Progenitor cell of endocrine pancreas (in vitro differentiated cells): ENCODE results near the gene LAMB1. TPM values are rescaled to one million over a fixed set of nuclear protein-coding genes. Genes with fewer than 3 reads are reported as not detected.

Source experiments
- DNase-seq: peaks from one replicate; pipeline ENCODE4 v3.0.0; 2021; ENCODE audit warnings: low spot score; ENCODE audit not compliant: unreplicated experiment
- H3K27ac Mint-ChIP-seq: 2 replicates; pipeline ENCODE4 v1.8.0; 2021; ENCODE audit warnings: mild to moderate bottlenecking, moderate library complexity, mixed read lengths
- H3K27me3 Mint-ChIP-seq: 2 replicates; pipeline ENCODE4 v1.8.0; 2021; ENCODE audit warnings: mixed read lengths
- H3K36me3 Mint-ChIP-seq: 2 replicates; pipeline ENCODE4 v1.8.0; 2022; ENCODE audit warnings: mixed read lengths; ENCODE audit not compliant: insufficient read depth
- H3K4me1 Mint-ChIP-seq: 2 replicates; pipeline ENCODE4 v1.8.0; 2021; ENCODE audit warnings: low read depth, mixed read lengths
- H3K4me3 Mint-ChIP-seq: 2 replicates; pipeline ENCODE4 v1.8.0; 2021; ENCODE audit warnings: low read depth, mild to moderate bottlenecking, moderate library complexity, mixed read lengths
- H3K9me3 Mint-ChIP-seq: 2 replicates; pipeline ENCODE4 v1.8.0; 2021; ENCODE audit warnings: low read depth, mixed read lengths
- CTCF ChIP-seq: fragments of 200-600 bp; sonication (generic); IDR thresholded peaks from one replicate; pipeline ENCODE4 v1.5.0; 2021; ENCODE audit warnings: antibody characterized with exemption, mild to moderate bottlenecking; ENCODE audit not compliant: unreplicated experiment
- total RNA-seq: library from RNA; stranded (reverse); gene quantifications from 2 replicates; pipeline ENCODE4 v1.2.1, GENCODE V29; 2021

LAMB1 gene
- total RNA-seq, 1 donor from 2014 or later: 275 TPM

GRCh38 chr7:107943018-107943417 lies 59.9 kb downstream of the LAMB1 start:
- TF ChIP-seq CTCF: no peak
- H3K36me3 Mint-ChIP-seq: peaks cover 39% of the 10 kb centered on the region

GRCh38 chr7:107940951-107941350 lies 62.0 kb downstream of the LAMB1 start:
- no peak for TF ChIP-seq CTCF
- H3K36me3 Mint-ChIP-seq: peaks cover 38% of the 10 kb centered on the region
- no peaks in the 10 kb centered on the region for H3K27me3 Mint-ChIP-seq

More at GRCh38 chr7:107943018-107943417, 59.9 kb downstream of the LAMB1 start:
- Mint-ChIP-seq H3K4me1 (no peaks in the 10 kb centered on the region), H3K27me3 (no peaks in the 10 kb centered on the region), H3K4me3 (no peak overlapping the region), H3K9me3 (no peaks in the 10 kb centered on the region), H3K27ac (no peak overlapping the region)
- DNase-seq: no peak

GRCh38 chr7:107939573-107940489 lies 63.1 kb downstream of the LAMB1 start:
- H3K27ac Mint-ChIP-seq: peak overlapping the region; percentile 22

More at GRCh38 chr7:107940951-107941350, 62.0 kb downstream of the LAMB1 start:
- Mint-ChIP-seq H3K27ac (no peak overlapping the region), H3K4me1 (no peaks in the 10 kb centered on the region), H3K9me3 (no peaks in the 10 kb centered on the region), H3K4me3 (no peak overlapping the region)
- no peak for DNase-seq

GRCh38 chr7:107938456-107939250 lies 64.3 kb downstream of the LAMB1 start:
- Mint-ChIP-seq H3K27ac (no peak overlapping the region), H3K27me3 (no peaks in the 10 kb centered on the region), H3K36me3 (peaks cover 30% of the 10 kb centered on the region), H3K4me1 (peaks cover 2% of the 10 kb centered on the region), H3K9me3 (no peaks in the 10 kb centered on the region), H3K4me3 (no peak overlapping the region)
- no peak for DNase-seq
- TF ChIP-seq CTCF: no peak

More at GRCh38 chr7:107939573-107940489, 63.1 kb downstream of the LAMB1 start:
- H3K27me3 Mint-ChIP-seq: no peaks in the 10 kb centered on the region
- DNase-seq: no peak
- H3K9me3 Mint-ChIP-seq: no peaks in the 10 kb centered on the region
- no peak overlapping the region for H3K4me3 Mint-ChIP-seq
- peaks cover 35% of the 10 kb centered on the region for H3K36me3 Mint-ChIP-seq
- H3K4me1 Mint-ChIP-seq: no peaks in the 10 kb centered on the region
- TF ChIP-seq CTCF: no peak

GRCh38 chr7:107937531-107937930 lies 65.4 kb downstream of the LAMB1 start:
- Mint-ChIP-seq H3K27ac (no peak overlapping the region), H3K9me3 (no peaks in the 10 kb centered on the region), H3K27me3 (no peaks in the 10 kb centered on the region), H3K36me3 (peaks cover 29% of the 10 kb centered on the region), H3K4me1 (peaks cover 11% of the 10 kb centered on the region), H3K4me3 (no peak overlapping the region)
- no peak for DNase-seq
- no peak for TF ChIP-seq CTCF
